WTC11 (cell line): ENCODE measurements around the gene PI4KB. TPM values are rescaled to one million over a fixed set of nuclear protein-coding genes. Genes with fewer than 3 reads are reported as not detected.

Source experiments
- ATAC-seq: fragments of 200-7000 bp; cut with Tn5 transposase; 2 replicates; pipeline ENCODE4 v1.10.0; 2021; ENCODE audit warnings: mild to moderate bottlenecking, moderate library complexity
- CTCF ChIA-PET: fragments of 300-600 bp; sonication (Branson Sonifier 250); formaldehyde crosslinking; loops from one replicate; lab custom pipeline; 2021; ENCODE audit warnings: antibody characterized with exemption; lab: Charles Lee
- POLR2A ChIA-PET: fragments of 350-600 bp; sonication (Branson Sonifier 250); formaldehyde crosslinking; loops from one replicate; lab custom pipeline; 2021; ENCODE audit warnings: antibody characterized with exemption; lab: Charles Lee
- DNase-seq: peaks from one replicate; pipeline ENCODE4 v3.0.0; 2021; ENCODE audit warnings: low spot score
- H3K27ac Mint-ChIP-seq: 2 replicates; pipeline ENCODE4 v1.8.0; 2021; ENCODE audit warnings: mixed read lengths
- H3K27me3 Mint-ChIP-seq: 2 replicates; pipeline ENCODE4 v1.8.0; 2021; ENCODE audit warnings: low read depth, mild to moderate bottlenecking, moderate library complexity, mixed read lengths
- H3K36me3 Mint-ChIP-seq: 2 replicates; pipeline ENCODE4 v1.8.0; 2021; ENCODE audit warnings: mixed read lengths
- H3K4me1 Mint-ChIP-seq: 2 replicates; pipeline ENCODE4 v1.8.0; 2022; ENCODE audit warnings: mixed read lengths
- H3K4me3 Mint-ChIP-seq: 2 replicates; pipeline ENCODE4 v1.8.0; 2021; ENCODE audit warnings: mild to moderate bottlenecking, moderate library complexity, mixed read lengths
- H3K9me3 Mint-ChIP-seq: 2 replicates; pipeline ENCODE4 v1.8.0; 2021; ENCODE audit warnings: mixed read lengths
- ARID4B ChIP-seq: sonication (generic); formaldehyde crosslinking; IDR thresholded peaks from 2 replicates; pipeline ENCODE4 v1.8.0; 2023; ENCODE audit warnings: missing genetic modification reagents, mild to moderate bottlenecking, borderline replicate concordance
- CBFB ChIP-seq: sonication (generic); formaldehyde crosslinking; IDR thresholded peaks from 2 replicates; pipeline ENCODE4 v1.8.1; 2022; ENCODE audit warnings: mild to moderate bottlenecking, low read depth, missing genetic modification reagents
- CTCF ChIP-seq: fragments of 200-600 bp; IDR thresholded peaks from 2 replicates; pipeline ENCODE4 v1.8.0; 2022; ENCODE audit warnings: antibody characterized with exemption
- ETV6 ChIP-seq: sonication (generic); formaldehyde crosslinking; IDR thresholded peaks from 2 replicates; pipeline ENCODE4 v1.8.1; 2022; ENCODE audit warnings: mild to moderate bottlenecking, missing genetic modification reagents
- FOXK1 ChIP-seq: sonication (generic); formaldehyde crosslinking; IDR thresholded peaks from 2 replicates; pipeline ENCODE4 v1.8.0; 2022; ENCODE audit warnings: mild to moderate bottlenecking, moderate library complexity, missing genetic modification reagents
- GRHL2 ChIP-seq: fragments of 250-450 bp; sonication (Bioruptor Pico); IDR thresholded peaks from 2 replicates; pipeline ENCODE4 v1.8.0; 2022; ENCODE audit warnings: mild to moderate bottlenecking, moderate library complexity; ENCODE audit not compliant: insufficient replicate concordance, severe bottlenecking
- HMGA2 ChIP-seq: fragments of 250-450 bp; sonication (Bioruptor Pico); IDR thresholded peaks from 2 replicates; pipeline ENCODE4 v1.4.0; 2021; ENCODE audit warnings: mild to moderate bottlenecking, moderate library complexity
- IRF1 ChIP-seq: sonication (generic); formaldehyde crosslinking; IDR thresholded peaks from 2 replicates; pipeline ENCODE4 v1.8.0; 2023; ENCODE audit warnings: missing genetic modification reagents
- JUN ChIP-seq: sonication (generic); formaldehyde crosslinking; IDR thresholded peaks from 2 replicates; pipeline ENCODE4 v1.8.0; 2023; ENCODE audit warnings: mild to moderate bottlenecking, missing genetic modification reagents
- MLX ChIP-seq: sonication (generic); formaldehyde crosslinking; IDR thresholded peaks from 2 replicates; pipeline ENCODE4 v1.8.1; 2023; ENCODE audit warnings: mild to moderate bottlenecking, missing genetic modification reagents, moderate library complexity
- NFATC4 ChIP-seq: fragments of 250-450 bp; sonication (Bioruptor Pico); IDR thresholded peaks from 2 replicates; pipeline ENCODE4 v1.9.0; 2021; ENCODE audit warnings: mild to moderate bottlenecking
- SP1 ChIP-seq: sonication (generic); formaldehyde crosslinking; conservative IDR thresholded peaks from 2 replicates; pipeline ENCODE4 v1.8.1; 2022; ENCODE audit warnings: missing genetic modification reagents
- TEAD4 ChIP-seq: sonication (generic); formaldehyde crosslinking; IDR thresholded peaks from 2 replicates; pipeline ENCODE4 v1.8.0; 2022; ENCODE audit warnings: mild to moderate bottlenecking, missing genetic modification reagents
- ZNF263 ChIP-seq: sonication (generic); formaldehyde crosslinking; IDR thresholded peaks from 2 replicates; pipeline ENCODE4 v1.8.1; 2022; ENCODE audit warnings: low read depth, mild to moderate bottlenecking, moderate library complexity, missing genetic modification reagents
- total RNA-seq: library from RNA; stranded (reverse); gene quantifications from 3 replicates; pipeline ENCODE4 v1.2.3, GENCODE V29; 2021
- TF ChIP-seq, protein P1 (sequence below): sonication (generic); formaldehyde crosslinking; IDR thresholded peaks from 2 replicates; pipeline ENCODE4 v1.8.0; 2022; ENCODE audit warnings: mild to moderate bottlenecking, missing genetic modification reagents

PI4KB gene
- total RNA-seq, 1 experiment from 2014 or later = 33.6 TPM

GRCh38 chr1:151281969-151282882, 45.0 kb downstream of the PI4KB start, which contains the start of gene ZNF687 (continued):
- TF ChIP-seq FOXK1 (CRISPR knock-in tag) (peak; percentile 51; the same call in 1 of the 2 replicates), IRF1 (CRISPR knock-in tag) (no peak), NFATC4 (CRISPR knock-in tag) (no peak), ZNF263 (CRISPR knock-in tag) (peak; percentile 20; the same call in 1 of the 2 replicates), GRHL2 (CRISPR knock-in tag) (no peak), TEAD4 (CRISPR knock-in tag) (peak; percentile 65; the same call in 1 of the 2 replicates), ARID4B (CRISPR knock-in tag) (peak; percentile 22; the same call in 1 of the 2 replicates), JUN (CRISPR knock-in tag) (0 out of 2 replicates have a peak, but pooled peaks have one; percentile 18), SP1 (CRISPR knock-in tag) (peak; percentile 19), CBFB (CRISPR knock-in tag) (0 out of 2 replicates have a peak, but pooled peaks have one; percentile 18)
- TF ChIP-seq, protein P1, sequence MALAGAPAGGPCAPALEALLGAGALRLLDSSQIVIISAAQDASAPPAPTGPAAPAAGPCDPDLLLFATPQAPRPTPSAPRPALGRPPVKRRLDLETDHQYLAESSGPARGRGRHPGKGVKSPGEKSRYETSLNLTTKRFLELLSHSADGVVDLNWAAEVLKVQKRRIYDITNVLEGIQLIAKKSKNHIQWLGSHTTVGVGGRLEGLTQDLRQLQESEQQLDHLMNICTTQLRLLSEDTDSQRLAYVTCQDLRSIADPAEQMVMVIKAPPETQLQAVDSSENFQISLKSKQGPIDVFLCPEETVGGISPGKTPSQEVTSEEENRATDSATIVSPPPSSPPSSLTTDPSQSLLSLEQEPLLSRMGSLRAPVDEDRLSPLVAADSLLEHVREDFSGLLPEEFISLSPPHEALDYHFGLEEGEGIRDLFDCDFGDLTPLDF (CRISPR knock-in tag) = no peak

- Mint-ChIP-seq H3K27me3 (peaks cover 4% of the 10 kb centered on the region; the same call in 1 of the 2 replicates), H3K9me3 (no peaks in the 10 kb centered on the region), H3K36me3 (peaks cover 15% of the 10 kb centered on the region), H3K27ac (peak overlapping the region; percentile 100), H3K4me1 (peaks cover 15% of the 10 kb centered on the region), H3K4me3 (peak overlapping the region; percentile 96)
- ATAC-seq (peak; percentile 36), DNase-seq (peak; percentile 96)
- CTCF ChIA-PET = interaction anchor here (0.5 to 2.0 kb wide), 18 partner anchors 16 to 312 kb away, joined by 3 to 15 read pairs (median 3); partner anchors contain the start of genes PI4KB, PSMD4, TNFAIP8L2 and VPS72
- POLR2A ChIA-PET = interaction anchor here (0.6 to 2.9 kb wide), 21 partner anchors 9 to 182 kb away, joined by 3 to 23 read pairs (median 4); partner anchors contain the start of genes PI4KB, PSMB4, PSMD4 and VPS72
- TF ChIP-seq ETV6 (CRISPR knock-in tag) = peak; percentile 66; the same call in 1 of the 2 replicates
- no peak for TF ChIP-seq MLX (CRISPR knock-in tag)
- no peak for TF ChIP-seq NFATC4 (CRISPR knock-in tag)
- TF ChIP-seq HMGA2 (CRISPR knock-in tag) = peak; percentile 73
- peak; percentile 97 for TF ChIP-seq SP1 (CRISPR knock-in tag)
- 0 out of 2 replicates have a peak, but pooled peaks have one; percentile 39 for TF ChIP-seq JUN (CRISPR knock-in tag)
- peak; percentile 66; the same call in 1 of the 2 replicates for TF ChIP-seq ARID4B (CRISPR knock-in tag)
- peak; percentile 38; the same call in 1 of the 2 replicates for TF ChIP-seq CTCF
Observed at GRCh38 chr1:151281225-151281968, 45.8 kb downstream of the PI4KB start.
